NCI-H2081 treated with DMSO at 0.1 percent for 48 hours (cell line): ENCODE results near the gene ITGAL.
"Not testable (repeated sequence)": the region's sequence is repeated elsewhere in the genome, so short reads cannot be mapped to it uniquely, and the experiment has no call there.

ENCODE experiments used
- DNase-seq: peaks from one replicate; lab custom pipeline; 2025; lab: John Stamatoyannopoulos, UW

Gene ITGAL

GRCh38 chr16:30457743-30458560, 14.6 kb upstream of the ITGAL start:
- DNase-seq = no peak

GRCh38 chr16:30458561-30459394, 13.8 kb upstream of the ITGAL start:
- DNase-seq = no peak

DNA sequence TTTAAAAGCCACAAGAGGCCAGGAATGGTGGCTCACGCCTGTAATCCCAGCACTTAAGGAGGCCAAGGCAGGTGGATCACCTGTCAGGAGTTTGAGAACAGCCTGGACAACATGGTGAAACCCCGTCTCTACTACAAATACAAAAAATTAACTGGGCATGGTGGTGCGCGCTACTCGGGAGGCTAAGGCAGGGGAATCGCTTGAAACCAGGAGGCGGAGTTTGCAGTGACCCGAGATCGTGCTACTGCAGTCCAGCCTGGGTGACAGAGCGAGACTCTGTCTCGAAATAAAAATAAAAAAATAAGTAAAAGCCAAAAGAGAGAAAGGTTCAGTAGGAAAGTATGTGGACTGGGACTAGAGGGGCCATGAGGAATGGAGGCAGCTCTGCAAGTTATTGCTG, 13.1 kb upstream of the ITGAL start:
- no peak for DNase-seq

DNA sequence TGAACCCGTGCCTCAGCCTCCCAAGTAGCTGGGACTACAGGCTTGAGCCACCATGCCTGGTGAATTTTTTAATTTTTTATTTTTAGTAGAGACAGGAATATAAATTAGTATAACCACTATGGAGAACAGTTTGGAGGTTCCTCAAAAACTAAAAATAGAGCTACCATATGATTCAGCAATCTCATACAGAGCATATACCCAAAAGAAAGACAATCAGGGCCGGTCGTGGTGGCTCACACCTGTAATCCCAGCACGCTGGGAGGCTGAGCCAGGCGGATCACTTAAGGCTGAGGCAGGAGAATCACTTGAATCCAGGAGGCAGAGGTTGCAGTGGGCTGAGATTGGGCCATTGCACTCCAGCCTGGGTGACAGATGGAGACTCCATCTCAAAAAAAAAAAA, 11.1 kb upstream of the ITGAL start:
- not testable (repeated sequence) for DNase-seq

DNA sequence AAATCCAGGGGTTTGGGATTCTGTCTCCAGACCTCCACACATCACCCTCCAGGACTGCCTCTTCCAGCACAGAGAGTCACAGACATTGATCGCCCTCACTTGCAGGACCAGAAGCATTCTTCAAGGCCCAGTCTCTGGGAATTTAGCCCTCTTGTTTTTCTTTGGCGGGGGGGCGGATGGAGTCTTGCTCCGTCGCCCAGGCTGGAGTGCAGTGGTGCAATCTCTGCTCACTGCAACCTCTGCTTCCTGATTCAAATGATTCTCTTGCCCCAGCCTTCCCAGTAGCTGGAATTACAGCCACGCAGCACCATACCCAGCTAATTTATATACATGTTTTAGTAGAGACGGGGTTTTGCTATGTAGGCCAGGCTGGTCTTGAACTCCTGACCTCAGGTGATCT, 8.5 kb upstream of the ITGAL start:
- DNase-seq = no peak

DNA sequence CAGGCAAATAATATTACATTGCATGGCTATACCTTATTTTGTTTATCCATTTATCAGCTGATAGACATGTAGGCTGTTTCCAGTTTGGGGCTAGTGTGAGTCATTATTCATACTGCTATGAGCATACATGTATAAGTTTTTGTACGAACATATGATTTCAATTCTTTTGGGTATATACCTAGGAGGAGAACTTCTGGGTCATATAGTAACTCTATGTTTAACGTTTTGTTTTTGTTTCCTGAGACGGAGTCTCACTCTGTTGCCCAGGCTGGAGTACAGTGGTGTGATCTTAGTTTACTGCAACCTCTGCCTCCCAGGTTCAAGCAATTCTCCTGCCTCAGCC, 2.4 kb upstream of the ITGAL start:
- no peak for DNase-seq

GRCh38 chr16:30470632-30470995, 1.9 kb upstream of the ITGAL start:
- no peak for DNase-seq

- no peak for DNase-seq
Measured at GRCh38 chr16:30473231-30474073, 910 bp downstream of the ITGAL start.

GRCh38 chr16:30474074-30474452, 1.5 kb downstream of the ITGAL start:
- DNase-seq = no peak

DNA sequence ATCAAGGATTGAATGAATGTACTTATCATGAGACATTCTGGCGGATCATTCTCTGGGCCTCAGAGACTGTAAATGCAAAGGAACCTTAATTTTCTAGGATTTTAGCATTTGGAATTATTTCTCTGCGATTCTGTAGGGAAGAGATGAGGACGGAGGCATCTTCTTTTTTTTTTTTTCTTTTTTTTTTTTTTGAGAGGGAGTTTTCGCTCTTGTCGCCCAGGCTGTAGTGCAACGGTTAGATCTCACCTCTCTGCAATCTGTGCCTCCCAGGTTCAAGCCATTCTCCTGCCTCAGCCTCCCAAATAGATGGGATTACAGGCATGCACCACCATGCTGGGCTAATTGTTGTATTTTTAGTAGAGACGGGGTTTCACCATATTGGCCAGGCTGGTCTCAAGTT, 2.1 kb downstream of the ITGAL start:
- no peak for DNase-seq

DNA sequence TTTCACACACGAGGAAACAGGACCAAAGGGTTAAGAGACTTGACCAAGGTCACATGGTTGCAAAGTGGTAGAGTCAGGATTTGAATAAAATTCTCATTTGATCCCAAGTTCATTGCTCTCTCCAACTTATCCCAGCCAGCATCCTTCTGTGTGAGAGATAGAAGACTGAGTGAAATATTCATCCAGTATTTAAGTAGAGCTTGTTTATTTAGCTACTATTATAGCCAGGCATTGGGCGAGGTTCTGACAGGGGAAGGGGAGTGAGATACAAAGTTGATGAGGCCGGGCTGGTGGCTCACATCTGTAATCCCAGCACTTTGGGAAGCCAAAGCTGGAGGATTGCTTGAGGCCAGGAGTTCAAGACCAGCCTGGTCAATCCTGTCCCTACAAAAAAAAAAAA, 4.4 kb downstream of the ITGAL start:
- no peak for DNase-seq

GRCh38 chr16:30477773-30478172, 5.2 kb downstream of the ITGAL start:
- DNase-seq = not testable (repeated sequence)

DNA sequence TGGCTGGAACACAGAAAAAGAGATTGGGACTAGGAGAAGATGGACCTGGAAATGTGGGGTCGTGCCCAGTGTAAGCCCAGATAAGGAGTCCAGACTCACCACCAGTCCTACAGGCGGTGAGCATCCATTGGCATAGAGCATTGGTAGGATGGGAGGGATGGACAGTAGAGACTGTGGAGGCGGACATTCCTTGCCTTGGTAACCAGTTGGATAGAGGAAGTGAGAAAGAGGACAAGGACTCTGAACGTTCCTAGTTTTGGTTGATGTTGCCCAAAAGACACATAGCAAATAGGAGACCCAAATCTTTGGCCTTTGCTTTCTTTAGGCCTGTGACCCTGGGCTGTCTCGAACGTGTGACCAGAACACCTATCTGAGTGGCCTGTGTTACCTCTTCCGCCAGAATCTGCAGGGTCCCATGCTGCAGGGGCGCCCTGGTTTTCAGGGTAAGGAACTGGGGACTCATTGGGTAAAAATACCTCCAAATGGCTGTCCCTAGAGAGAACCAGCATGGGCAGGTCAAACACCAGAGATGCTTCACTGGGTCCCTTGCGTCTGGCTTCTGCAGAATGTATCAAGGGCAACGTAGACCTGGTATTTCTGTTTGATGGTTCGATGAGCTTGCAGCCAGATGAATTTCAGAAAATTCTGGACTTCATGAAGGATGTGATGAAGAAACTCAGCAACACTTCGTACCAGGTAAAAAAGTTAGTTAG, 6.4 kb downstream of the ITGAL start:
- DNase-seq = no peak

GRCh38 chr16:30481381-30481780, 8.8 kb downstream of the ITGAL start:
- DNase-seq = no peak

- no peak for DNase-seq
Measured at GRCh38 chr16:30482366-30482765, 9.8 kb downstream of the ITGAL start.

DNA sequence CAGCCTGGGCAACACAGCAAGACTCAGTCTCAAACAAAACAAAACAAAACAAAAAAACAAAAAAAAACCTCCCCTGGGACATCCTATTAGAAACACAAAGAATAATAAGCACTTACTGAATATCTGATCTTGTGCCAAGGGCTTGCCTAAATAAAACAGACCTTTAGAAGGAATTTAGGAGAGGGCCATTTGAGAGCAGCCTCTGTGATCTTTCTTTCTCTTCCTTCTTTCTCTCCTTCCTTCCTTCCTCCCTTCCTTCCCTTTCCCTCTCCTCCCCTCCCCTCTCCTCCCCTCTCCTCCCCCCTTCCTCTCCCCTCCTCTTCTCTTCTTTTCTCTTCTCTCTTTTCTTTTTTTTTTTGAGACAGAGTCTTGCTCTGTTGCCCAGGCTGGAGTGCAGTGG, 12.3 kb downstream of the ITGAL start:
- DNase-seq = no peak

GRCh38 chr16:30485818-30486436, 13.4 kb downstream of the ITGAL start:
- DNase-seq = no peak

DNA sequence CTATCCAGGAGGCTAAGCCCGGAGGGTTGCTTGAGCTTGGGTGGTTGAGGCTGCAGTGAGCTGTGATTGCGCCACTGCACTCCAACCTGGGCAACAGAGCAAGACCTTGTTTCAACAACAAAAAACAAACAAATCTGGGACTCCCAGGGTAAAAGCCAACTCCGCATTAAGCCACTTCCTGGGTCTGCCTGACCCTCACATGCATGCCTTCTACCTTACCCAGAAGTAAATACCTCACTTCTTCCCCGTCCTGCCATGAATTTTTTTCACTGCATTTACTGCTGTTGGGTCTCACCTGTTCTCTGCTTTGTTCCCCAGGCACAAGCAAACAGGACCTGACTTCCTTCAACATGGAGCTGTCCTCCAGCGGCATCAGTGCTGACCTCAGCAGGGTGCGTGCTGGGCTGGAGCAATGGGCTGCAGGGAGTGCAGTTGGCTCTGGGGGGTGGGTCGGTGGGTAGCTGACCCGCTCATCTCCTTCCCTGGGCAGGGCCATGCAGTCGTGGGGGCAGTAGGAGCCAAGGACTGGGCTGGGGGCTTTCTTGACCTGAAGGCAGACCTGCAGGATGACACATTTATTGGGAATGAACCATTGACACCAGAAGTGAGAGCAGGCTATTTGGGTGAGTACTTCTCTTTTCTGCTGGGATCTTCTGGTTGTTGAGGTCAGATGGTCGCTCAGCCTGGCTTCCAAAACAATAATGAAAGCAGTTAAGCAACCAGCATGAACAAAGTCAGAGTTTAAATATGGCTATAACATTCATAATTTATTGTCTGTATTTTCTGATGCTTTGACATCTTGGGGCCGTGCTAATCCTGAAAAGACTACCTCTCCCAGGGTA, 16.4 kb downstream of the ITGAL start:
- no peak for DNase-seq

- DNase-seq = no peak
Measured at GRCh38 chr16:30490210-30490609, 17.7 kb downstream of the ITGAL start.

DNA sequence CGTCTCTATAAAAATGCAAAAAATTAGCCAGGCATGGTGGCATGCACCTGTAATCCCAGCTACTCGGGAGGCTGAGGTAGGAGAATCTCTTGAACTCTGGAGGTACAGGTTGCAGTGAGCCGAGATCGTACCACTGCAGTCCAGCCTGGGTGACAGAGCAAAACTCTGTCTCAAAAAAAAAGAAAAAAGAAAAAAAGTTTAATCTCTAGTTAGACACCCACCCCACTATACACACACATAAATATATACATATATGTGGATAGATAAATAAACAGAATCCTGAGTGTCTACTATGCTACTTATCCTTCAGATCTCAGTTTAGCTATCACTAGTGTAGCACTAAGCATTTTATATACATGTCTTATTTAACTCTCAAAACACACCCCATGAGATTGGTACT, 18.7 kb downstream of the ITGAL start:
- no peak for DNase-seq
